Mucosa of rectum (tissue), 2 donors: Measurements from ENCODE around the gene CCDC170.
A peak's percentile ranks its signal among the peaks of the same experiment; 100 is the strongest.

Source experiments
- H3K27ac ChIP-seq, 2 donors: one replicate each; pipeline ENCODE4 v1.7.0; 2013; ENCODE audit warnings: inconsistent platforms in 2 of 2, low read depth in 2 of 2, low read length in 2 of 2
- H3K27me3 ChIP-seq, 2 donors: one replicate each; pipeline ENCODE4 v1.7.0; 2013; ENCODE audit warnings: low read length in 2 of 2; ENCODE audit not compliant: control insufficient read depth in 2 of 2, insufficient read depth in 2 of 2
- H3K36me3 ChIP-seq, 2 donors: one replicate each; pipeline ENCODE4 v1.7.0; 2013; ENCODE audit warnings: low read length in 2 of 2; ENCODE audit not compliant: control insufficient read depth in 2 of 2, insufficient read depth in 2 of 2
- H3K4me1 ChIP-seq, 2 donors: one replicate each; pipeline ENCODE4 v1.7.0; 2013; ENCODE audit warnings: low read length in 2 of 2, mild to moderate bottlenecking in 1 of 2; ENCODE audit not compliant: control insufficient read depth in 2 of 2, insufficient read depth in 2 of 2
- H3K4me3 ChIP-seq, 2 donors: one replicate each; pipeline ENCODE4 v1.7.0; 2013; ENCODE audit warnings: low read length in 2 of 2
- H3K9ac ChIP-seq, 2 donors: one replicate each; pipeline ENCODE4 v1.7.0; 2013; ENCODE audit warnings: low read length in 2 of 2, low read depth in 1 of 2, mild to moderate bottlenecking in 1 of 2
- H3K9me3 ChIP-seq, 2 donors: one replicate each; pipeline ENCODE4 v1.7.0; 2013; ENCODE audit warnings: low read length in 2 of 2; ENCODE audit not compliant: control insufficient read depth in 2 of 2
- donor health status: healthy.
- donor health status: Normal muscosa, but diverticular disease.

Gene CCDC170

GRCh38 chr6:151493161-151493803, 535 bp upstream of the CCDC170 start:
- no peaks in the 10 kb centered on the region for H3K36me3 ChIP-seq
- H3K9me3 ChIP-seq, result no peaks in the 10 kb centered on the region
- H3K27ac ChIP-seq, result peak overlapping the region; percentile 7 to 70
- no peaks in the 10 kb centered on the region for H3K4me1 ChIP-seq
- peak overlapping the region in 1 of 2 donors; percentile 47 for H3K9ac ChIP-seq
- H3K4me3 ChIP-seq, result peak overlapping the region; percentile 56 to 70
- H3K27me3 ChIP-seq, result peaks cover 13 to 17% of the 10 kb centered on the region in 2 donors

GRCh38 chr6:151494235-151494935, 568 bp downstream of the CCDC170 start:
- H3K27ac ChIP-seq, result peak overlapping the region; percentile 58 to 70
- peak overlapping the region; percentile 41 to 59 for H3K9ac ChIP-seq
- peaks cover 13 to 17% of the 10 kb centered on the region in 2 donors for H3K27me3 ChIP-seq
- H3K4me3 ChIP-seq, result peak overlapping the region; percentile 56 to 69
- H3K4me1 ChIP-seq, result no peaks in the 10 kb centered on the region
- no peaks in the 10 kb centered on the region for H3K36me3 ChIP-seq
- H3K9me3 ChIP-seq, result no peaks in the 10 kb centered on the region

GRCh38 chr6:151494936-151495320, 1.1 kb downstream of the CCDC170 start:
- H3K4me1 ChIP-seq, result no peaks in the 10 kb centered on the region
- no peaks in the 10 kb centered on the region for H3K36me3 ChIP-seq
- H3K9me3 ChIP-seq, result no peaks in the 10 kb centered on the region
- peak overlapping the region; percentile 58 to 70 for H3K27ac ChIP-seq
- H3K4me3 ChIP-seq, result peak overlapping the region; percentile 56 to 69
- H3K9ac ChIP-seq, result peak overlapping the region in 1 of 2 donors; percentile 59
- peaks cover 13 to 17% of the 10 kb centered on the region in 2 donors for H3K27me3 ChIP-seq

GRCh38 chr6:151495380-151495779, 1.6 kb downstream of the CCDC170 start:
- Histone ChIP-seq H3K9ac (no peak overlapping the region), H3K36me3 (no peaks in the 10 kb centered on the region), H3K27me3 (peaks cover 13 to 17% of the 10 kb centered on the region in 2 donors), H3K9me3 (no peaks in the 10 kb centered on the region), H3K27ac (no peak overlapping the region), H3K4me3 (no peak overlapping the region), H3K4me1 (no peaks in the 10 kb centered on the region)

GRCh38 chr6:151497905-151498304, 4.1 kb downstream of the CCDC170 start:
- Histone ChIP-seq H3K9ac (no peak overlapping the region), H3K27me3 (peaks cover 13 to 17% of the 10 kb centered on the region in 2 donors), H3K27ac (peak overlapping the region; percentile 5 to 11), H3K36me3 (no peaks in the 10 kb centered on the region), H3K4me1 (no peaks in the 10 kb centered on the region), H3K9me3 (no peaks in the 10 kb centered on the region), H3K4me3 (no peak overlapping the region)

GRCh38 chr6:151498327-151498726, 4.5 kb downstream of the CCDC170 start:
- H3K9me3 ChIP-seq, result no peaks in the 10 kb centered on the region
- no peak overlapping the region for H3K4me3 ChIP-seq
- peaks cover 13 to 14% of the 10 kb centered on the region in 2 donors for H3K27me3 ChIP-seq
- H3K9ac ChIP-seq, result no peak overlapping the region
- no peaks in the 10 kb centered on the region for H3K4me1 ChIP-seq
- H3K36me3 ChIP-seq, result no peaks in the 10 kb centered on the region
- peak overlapping the region in 1 of 2 donors; percentile 5 for H3K27ac ChIP-seq

GRCh38 chr6:151499551-151499950, 5.7 kb downstream of the CCDC170 start:
- Histone ChIP-seq H3K9ac (no peak overlapping the region), H3K4me1 (no peaks in the 10 kb centered on the region), H3K36me3 (no peaks in the 10 kb centered on the region), H3K27ac (no peak overlapping the region), H3K9me3 (no peaks in the 10 kb centered on the region), H3K27me3 (peaks cover 4 to 5% of the 10 kb centered on the region in 2 donors), H3K4me3 (no peak overlapping the region)

GRCh38 chr6:151501511-151502136, 7.8 kb downstream of the CCDC170 start:
- Histone ChIP-seq H3K27me3 (no peaks in the 10 kb centered on the region), H3K9ac (no peak overlapping the region), H3K4me1 (no peaks in the 10 kb centered on the region), H3K36me3 (no peaks in the 10 kb centered on the region), H3K4me3 (no peak overlapping the region), H3K9me3 (no peaks in the 10 kb centered on the region), H3K27ac (no peak overlapping the region)

GRCh38 chr6:151502499-151502898, 8.7 kb downstream of the CCDC170 start:
- Histone ChIP-seq H3K27me3 (no peaks in the 10 kb centered on the region), H3K9me3 (no peaks in the 10 kb centered on the region), H3K36me3 (no peaks in the 10 kb centered on the region), H3K9ac (no peak overlapping the region), H3K4me3 (no peak overlapping the region), H3K27ac (no peak overlapping the region), H3K4me1 (no peaks in the 10 kb centered on the region)

GRCh38 chr6:151506761-151507160, 12.9 kb downstream of the CCDC170 start:
- no peak overlapping the region for H3K4me3 ChIP-seq
- no peaks in the 10 kb centered on the region for H3K36me3 ChIP-seq

More at GRCh38 chr6:151506761-151507160, 12.9 kb downstream of the CCDC170 start:
- no peak overlapping the region for H3K27ac ChIP-seq
- H3K27me3 ChIP-seq, result no peaks in the 10 kb centered on the region
- H3K9ac ChIP-seq, result no peak overlapping the region
- no peaks in the 10 kb centered on the region for H3K4me1 ChIP-seq
- no peaks in the 10 kb centered on the region for H3K9me3 ChIP-seq
